Measurements from ENCODE around the gene LY6G6D.

LY6G6D gene

GRCh38 chr6:31740397-31741223 is 25.5 kb downstream of the LY6G6D start:
- Mint-ChIP-seq H3K27me3 (ENCODE audit: low read depth) (no peaks in the 10 kb centered on the region), H3K27ac (peak overlapping the region; percentile 97), H3K9me3 (no peaks in the 10 kb centered on the region), H3K36me3 (ENCODE audit: low read depth) (peaks cover 34% of the 10 kb centered on the region), H3K4me3 (peak overlapping the region; percentile 95), H3K4me1 (ENCODE audit: low read depth) (peaks cover 49% of the 10 kb centered on the region)
- no peak for DNase-seq (ENCODE audit: low spot score)

- H3K27ac Mint-ChIP-seq = peak overlapping the region; percentile 77
- H3K27me3 Mint-ChIP-seq (ENCODE audit: low read depth) = no peaks in the 10 kb centered on the region
- peak overlapping the region; percentile 95 for H3K4me3 Mint-ChIP-seq
- peaks cover 30% of the 10 kb centered on the region for H3K36me3 Mint-ChIP-seq (ENCODE audit: low read depth)
- DNase-seq (ENCODE audit: low spot score) = no peak
- no peaks in the 10 kb centered on the region for H3K9me3 Mint-ChIP-seq
- H3K4me1 Mint-ChIP-seq (ENCODE audit: low read depth) = peaks cover 46% of the 10 kb centered on the region
These were observed 26.7 kb downstream of the LY6G6D start for GRCh38 chr6:31741815-31742214.

DNA sequence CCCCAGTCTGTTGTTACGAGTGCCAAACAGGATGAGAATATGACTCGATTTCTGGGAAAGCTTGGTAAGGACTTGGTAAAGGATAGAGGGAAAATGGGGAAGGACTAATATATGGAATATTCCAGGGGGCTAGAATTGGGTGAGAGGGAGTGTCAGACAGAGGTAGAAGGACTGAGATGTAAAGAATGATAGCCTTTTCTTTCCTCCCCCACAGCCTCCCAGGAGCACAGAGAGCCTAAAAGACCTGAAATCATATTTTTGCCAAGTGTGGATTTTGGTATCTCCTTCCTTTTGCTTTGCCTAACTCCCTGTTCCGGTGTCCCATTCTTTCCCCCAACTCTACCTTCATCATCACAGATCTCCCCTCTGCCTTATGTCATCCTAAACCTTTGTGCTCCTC is 27.7 kb downstream of the LY6G6D start:
- no peak overlapping the region for H3K4me3 Mint-ChIP-seq
- H3K27me3 Mint-ChIP-seq (ENCODE audit: low read depth) = no peaks in the 10 kb centered on the region
- peaks cover 36% of the 10 kb centered on the region for H3K4me1 Mint-ChIP-seq (ENCODE audit: low read depth)
- H3K9me3 Mint-ChIP-seq = no peaks in the 10 kb centered on the region
- peak overlapping the region; percentile 12 for H3K27ac Mint-ChIP-seq
- H3K36me3 Mint-ChIP-seq (ENCODE audit: low read depth) = peaks cover 36% of the 10 kb centered on the region
- no peak for DNase-seq (ENCODE audit: low spot score)

DNA sequence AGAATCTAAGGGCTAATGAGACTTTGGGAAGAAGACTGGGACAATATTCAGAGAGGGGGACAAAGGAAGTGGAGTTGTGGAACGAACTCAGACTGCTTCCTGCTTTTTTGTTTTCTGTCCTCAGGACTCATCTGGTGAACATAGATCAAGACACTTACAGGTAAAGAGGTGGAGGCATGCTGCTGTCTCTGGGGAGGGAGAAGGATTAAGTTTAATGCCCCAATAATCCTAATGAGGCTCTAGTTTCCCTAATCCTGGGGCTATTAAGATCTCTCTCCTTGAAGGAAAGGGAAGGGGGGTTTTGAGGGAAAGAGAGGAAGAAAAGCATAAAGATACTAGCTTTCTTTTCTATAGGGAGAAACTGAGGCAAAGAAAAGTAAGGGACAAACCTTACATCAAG is 29.3 kb downstream of the LY6G6D start:
- DNase-seq (ENCODE audit: low spot score) = no peak
- no peaks in the 10 kb centered on the region for H3K27me3 Mint-ChIP-seq (ENCODE audit: low read depth)
- peaks cover 42% of the 10 kb centered on the region for H3K36me3 Mint-ChIP-seq (ENCODE audit: low read depth)
- no peaks in the 10 kb centered on the region for H3K9me3 Mint-ChIP-seq
- H3K4me1 Mint-ChIP-seq (ENCODE audit: low read depth) = peaks cover 22% of the 10 kb centered on the region
- H3K4me3 Mint-ChIP-seq = no peak overlapping the region
- H3K27ac Mint-ChIP-seq = peak overlapping the region; percentile 9

GRCh38 chr6:31749301-31750036 is 34.3 kb downstream of the LY6G6D start:
- Mint-ChIP-seq H3K4me1 (ENCODE audit: low read depth) (peaks cover 3% of the 10 kb centered on the region), H3K4me3 (no peak overlapping the region), H3K27me3 (ENCODE audit: low read depth) (no peaks in the 10 kb centered on the region), H3K27ac (no peak overlapping the region), H3K9me3 (no peaks in the 10 kb centered on the region), H3K36me3 (ENCODE audit: low read depth) (peaks cover 28% of the 10 kb centered on the region)
- DNase-seq (ENCODE audit: low spot score) = no peak

DNA sequence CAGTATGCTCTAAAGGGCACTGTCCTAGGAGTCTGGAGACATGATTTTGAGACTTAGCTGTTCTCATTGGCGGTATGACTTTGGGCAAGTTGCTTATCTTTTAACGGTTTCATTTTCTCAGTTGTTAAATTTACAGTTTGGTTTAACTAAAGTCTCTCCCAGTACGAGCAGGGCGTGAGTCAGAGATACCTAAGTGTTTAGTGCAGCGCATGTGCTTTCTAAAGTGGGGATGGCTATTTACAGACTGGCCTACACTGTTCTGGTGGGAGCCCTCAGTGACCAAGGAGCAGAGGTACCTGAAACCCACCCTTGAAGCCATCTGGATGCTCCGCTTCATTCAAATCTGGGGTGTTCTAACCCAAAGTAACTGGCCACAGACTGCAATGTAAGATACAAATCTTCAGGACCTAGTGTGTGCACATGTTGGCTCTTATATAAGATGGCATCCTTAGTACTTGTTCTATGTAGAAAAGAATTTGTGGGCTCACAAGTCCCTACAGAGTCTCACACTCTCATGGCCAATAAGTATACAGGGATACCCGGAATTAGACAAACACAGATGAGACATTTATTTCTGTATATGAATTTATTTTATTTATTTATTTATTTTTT is 35.4 kb downstream of the LY6G6D start:
- H3K9me3 Mint-ChIP-seq = no peaks in the 10 kb centered on the region
- DNase-seq (ENCODE audit: low spot score) = no peak
- no peak overlapping the region for H3K27ac Mint-ChIP-seq
- H3K4me3 Mint-ChIP-seq = no peak overlapping the region
- peaks cover 2% of the 10 kb centered on the region for H3K4me1 Mint-ChIP-seq (ENCODE audit: low read depth)
- no peaks in the 10 kb centered on the region for H3K27me3 Mint-ChIP-seq (ENCODE audit: low read depth)
- peaks cover 22% of the 10 kb centered on the region for H3K36me3 Mint-ChIP-seq (ENCODE audit: low read depth)

DNA sequence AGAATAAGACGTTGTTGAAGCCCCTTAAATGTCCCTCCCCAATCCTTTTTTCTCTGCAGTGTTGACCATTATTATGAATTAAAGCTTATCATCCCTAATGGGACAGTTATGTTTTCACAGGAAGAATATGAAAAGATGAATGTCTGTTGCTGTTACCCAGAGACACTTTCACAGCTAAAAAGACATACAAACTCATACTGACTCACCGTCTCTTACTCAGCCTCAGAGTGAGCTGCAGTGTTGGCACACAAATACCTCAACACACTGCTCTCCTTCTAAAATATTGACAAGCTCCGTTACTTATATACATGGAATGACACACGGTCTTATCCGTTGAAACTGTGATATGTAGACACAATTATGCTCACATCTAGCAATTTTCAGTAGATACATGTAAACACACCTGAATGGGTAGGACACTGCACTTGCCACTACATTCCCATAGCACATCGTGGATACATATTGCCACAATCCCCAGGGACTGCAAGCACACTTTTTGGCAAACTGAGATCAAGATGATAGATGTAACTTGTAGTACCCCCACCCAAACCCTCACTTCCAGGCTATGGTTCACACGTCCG is 37.7 kb downstream of the LY6G6D start:
- peaks cover 14% of the 10 kb centered on the region for H3K36me3 Mint-ChIP-seq (ENCODE audit: low read depth)

GRCh38 chr6:31758281-31758680 is 43.1 kb downstream of the LY6G6D start:
- peak overlapping the region; percentile 32 for H3K27ac Mint-ChIP-seq

More for the DNA sequence above, 37.7 kb downstream of the LY6G6D start:
- Mint-ChIP-seq H3K9me3 (no peaks in the 10 kb centered on the region), H3K27ac (no peak overlapping the region), H3K4me3 (no peak overlapping the region), H3K4me1 (ENCODE audit: low read depth) (peaks cover 2% of the 10 kb centered on the region), H3K27me3 (ENCODE audit: low read depth) (no peaks in the 10 kb centered on the region)
- DNase-seq (ENCODE audit: low spot score) = no peak

DNA sequence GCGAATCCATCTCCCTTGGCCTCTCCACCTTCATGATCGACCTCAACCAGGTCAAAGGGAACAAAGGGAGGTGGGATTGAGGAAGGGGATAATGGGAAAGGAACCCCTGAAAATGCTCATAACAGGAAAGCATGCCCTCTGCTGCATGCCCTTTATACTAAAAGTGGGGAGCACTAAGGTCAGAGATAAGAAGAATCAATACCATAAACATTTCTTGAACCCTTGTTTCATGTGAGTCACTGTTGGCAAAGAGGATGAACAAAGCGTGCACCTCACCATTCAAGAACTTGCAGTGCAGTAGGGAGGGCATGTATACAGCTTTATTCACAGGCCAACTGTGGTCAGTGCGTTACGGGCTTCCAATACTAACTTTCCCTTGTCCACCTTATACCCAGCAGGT is 45.6 kb downstream of the LY6G6D start:
- DNase-seq (ENCODE audit: low spot score) = no peak
- Mint-ChIP-seq H3K4me3 (no peak overlapping the region), H3K36me3 (ENCODE audit: low read depth) (peaks cover 39% of the 10 kb centered on the region), H3K27ac (no peak overlapping the region), H3K27me3 (ENCODE audit: low read depth) (no peaks in the 10 kb centered on the region), H3K9me3 (no peaks in the 10 kb centered on the region), H3K4me1 (ENCODE audit: low read depth) (peaks cover 6% of the 10 kb centered on the region)

More at GRCh38 chr6:31758281-31758680, 43.1 kb downstream of the LY6G6D start:
- Mint-ChIP-seq H3K4me3 (no peak overlapping the region), H3K27me3 (ENCODE audit: low read depth) (no peaks in the 10 kb centered on the region), H3K36me3 (ENCODE audit: low read depth) (peaks cover 34% of the 10 kb centered on the region), H3K9me3 (no peaks in the 10 kb centered on the region), H3K4me1 (ENCODE audit: low read depth) (peaks cover 4% of the 10 kb centered on the region)
- DNase-seq (ENCODE audit: low spot score) = no peak

DNA sequence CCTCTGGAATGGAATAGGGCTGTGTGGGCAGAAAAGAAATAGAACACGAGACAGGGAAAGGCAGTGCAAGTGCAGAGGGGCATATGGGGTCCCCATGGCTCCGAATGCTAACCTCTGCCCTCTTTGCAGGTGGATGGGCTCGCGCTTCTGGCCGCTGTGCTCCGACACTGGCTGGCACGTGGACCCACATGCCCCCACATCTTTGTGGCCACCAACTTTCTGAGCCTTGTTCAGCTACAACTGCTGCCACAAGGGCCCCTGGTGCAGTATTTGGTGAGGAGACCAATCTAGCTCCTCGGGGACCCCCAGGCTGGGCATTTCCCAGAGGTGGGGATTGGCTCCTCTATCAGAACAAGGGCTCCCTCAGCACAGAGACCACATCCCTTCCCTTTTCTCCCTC is 46.2 kb downstream of the LY6G6D start:
- DNase-seq (ENCODE audit: low spot score) = no peak
- peaks cover 39% of the 10 kb centered on the region for H3K36me3 Mint-ChIP-seq (ENCODE audit: low read depth)
- H3K4me1 Mint-ChIP-seq (ENCODE audit: low read depth) = peaks cover 6% of the 10 kb centered on the region
- H3K9me3 Mint-ChIP-seq = no peaks in the 10 kb centered on the region
- no peak overlapping the region for H3K4me3 Mint-ChIP-seq
- no peak overlapping the region for H3K27ac Mint-ChIP-seq
- H3K27me3 Mint-ChIP-seq (ENCODE audit: low read depth) = no peaks in the 10 kb centered on the region

- Mint-ChIP-seq H3K27ac (peak within 1 kb of the TSS; percentile 66), H3K4me1 (ENCODE audit: low read depth) (peaks cover 6% of the 10 kb centered on the region), H3K4me3 (no peak within 1 kb of the TSS), H3K36me3 (ENCODE audit: low read depth) (peaks cover 39% of the 10 kb centered on the region), H3K9me3 (no peaks in the 10 kb centered on the region), H3K27me3 (ENCODE audit: low read depth) (no peaks in the 10 kb centered on the region)
- DNase-seq (ENCODE audit: low spot score) = no peak
These were observed 47.2 kb downstream of the LY6G6D start, which contains the start of gene SAPCD1 for GRCh38 chr6:31762356-31762755. Gene SAPCD1 (plus strand): TSS chr6:31762656. CDS start chr6:31763055, 399 bp downstream.

- H3K9me3 Mint-ChIP-seq = no peaks in the 10 kb centered on the region
- H3K36me3 Mint-ChIP-seq (ENCODE audit: low read depth) = peaks cover 37% of the 10 kb centered on the region
These were observed 47.9 kb downstream of the LY6G6D start for GRCh38 chr6:31762878-31763618.

GRCh38 chr6:31763619-31763940 is 48.4 kb downstream of the LY6G6D start:
- H3K4me1 Mint-ChIP-seq (ENCODE audit: low read depth) = peaks cover 4% of the 10 kb centered on the region
- peak overlapping the region; percentile 66 for H3K27ac Mint-ChIP-seq
- no peaks in the 10 kb centered on the region for H3K27me3 Mint-ChIP-seq (ENCODE audit: low read depth)
- no peaks in the 10 kb centered on the region for H3K9me3 Mint-ChIP-seq
- DNase-seq (ENCODE audit: low spot score) = no peak
- no peak overlapping the region for H3K4me3 Mint-ChIP-seq
- H3K36me3 Mint-ChIP-seq (ENCODE audit: low read depth) = peaks cover 36% of the 10 kb centered on the region

More at GRCh38 chr6:31762878-31763618, 47.9 kb downstream of the LY6G6D start:
- H3K4me1 Mint-ChIP-seq (ENCODE audit: low read depth) = peaks cover 6% of the 10 kb centered on the region
- DNase-seq (ENCODE audit: low spot score) = no peak
- H3K27ac Mint-ChIP-seq = peak overlapping the region; percentile 66
- no peaks in the 10 kb centered on the region for H3K27me3 Mint-ChIP-seq (ENCODE audit: low read depth)
- no peak overlapping the region for H3K4me3 Mint-ChIP-seq

Measured in T-helper 2 cell treated with Interferon-gamma antibody and Interleukin-4, amounts not matched to agents 5 μg/mL and 100 μg/mL, for 36 hours (primary cell).